Rectal smooth muscle tissue (tissue), 1 donor: ENCODE results near the gene MYO5C.

Experiments used
- H3K27ac ChIP-seq: one replicate; pipeline ENCODE4 v1.7.0; 2013; ENCODE audit warnings: low read depth, low read length, inconsistent platforms
- H3K27me3 ChIP-seq: one replicate; pipeline ENCODE4 v1.7.0; 2013; ENCODE audit warnings: low read length; ENCODE audit not compliant: control insufficient read depth, insufficient read depth
- H3K36me3 ChIP-seq: one replicate; pipeline ENCODE4 v1.7.0; 2013; ENCODE audit warnings: low read length; ENCODE audit not compliant: control insufficient read depth, insufficient read depth
- H3K4me1 ChIP-seq: one replicate; pipeline ENCODE4 v1.7.0; 2013; ENCODE audit warnings: low read length; ENCODE audit not compliant: control insufficient read depth, insufficient read depth
- H3K4me3 ChIP-seq: one replicate; pipeline ENCODE4 v1.7.0; 2013; ENCODE audit warnings: low read length
- H3K9ac ChIP-seq: one replicate; pipeline ENCODE4 v1.7.0; 2013; ENCODE audit warnings: low read length

MYO5C gene

GRCh38 chr15:52295421-52296001 lies at the start of gene MYO5C:
MYO5C (minus strand) TSS chr15:52295804; CDS start chr15:52295636, 168 bp downstream.
- peak within 1 kb of the TSS; percentile 40 for H3K4me3 ChIP-seq
- no peaks in the 10 kb centered on the region for H3K36me3 ChIP-seq
- no peak within 1 kb of the TSS for H3K9ac ChIP-seq
- no peaks in the 10 kb centered on the region for H3K4me1 ChIP-seq
- peaks cover 2% of the 10 kb centered on the region for H3K27me3 ChIP-seq
- H3K27ac ChIP-seq, result no peak within 1 kb of the TSS

- Histone ChIP-seq H3K27me3 (no peaks in the 10 kb centered on the region), H3K4me1 (no peaks in the 10 kb centered on the region), H3K36me3 (peaks cover 4% of the 10 kb centered on the region), H3K4me3 (no peak overlapping the region), H3K27ac (no peak overlapping the region), H3K9ac (no peak overlapping the region)
Observed at GRCh38 chr15:52344592-52344991, 49.0 kb upstream of the MYO5C start.

- Histone ChIP-seq H3K27ac (no peak overlapping the region), H3K27me3 (no peaks in the 10 kb centered on the region), H3K4me3 (no peak overlapping the region), H3K9ac (no peak overlapping the region), H3K36me3 (no peaks in the 10 kb centered on the region), H3K4me1 (no peaks in the 10 kb centered on the region)
Observed at GRCh38 chr15:52343831-52344230, 48.2 kb upstream of the MYO5C start.

- Histone ChIP-seq H3K4me3 (no peak overlapping the region), H3K4me1 (no peaks in the 10 kb centered on the region), H3K27me3 (no peaks in the 10 kb centered on the region), H3K27ac (no peak overlapping the region), H3K9ac (no peak overlapping the region), H3K36me3 (no peaks in the 10 kb centered on the region)
Observed at GRCh38 chr15:52340093-52340492, 44.5 kb upstream of the MYO5C start.

GRCh38 chr15:52338891-52339290 lies 43.3 kb upstream of the MYO5C start:
- Histone ChIP-seq H3K4me3 (no peak overlapping the region), H3K27me3 (no peaks in the 10 kb centered on the region), H3K9ac (no peak overlapping the region), H3K27ac (no peak overlapping the region), H3K36me3 (no peaks in the 10 kb centered on the region), H3K4me1 (no peaks in the 10 kb centered on the region)

GRCh38 chr15:52338058-52338457 lies 42.5 kb upstream of the MYO5C start:
- Histone ChIP-seq H3K4me3 (no peak overlapping the region), H3K27ac (no peak overlapping the region), H3K36me3 (no peaks in the 10 kb centered on the region), H3K27me3 (no peaks in the 10 kb centered on the region), H3K4me1 (no peaks in the 10 kb centered on the region), H3K9ac (no peak overlapping the region)

GRCh38 chr15:52337198-52337853 lies 41.7 kb upstream of the MYO5C start:
- no peaks in the 10 kb centered on the region for H3K4me1 ChIP-seq
- H3K4me3 ChIP-seq, result no peak overlapping the region
- H3K27ac ChIP-seq, result no peak overlapping the region
- no peaks in the 10 kb centered on the region for H3K27me3 ChIP-seq
- no peaks in the 10 kb centered on the region for H3K36me3 ChIP-seq
- no peak overlapping the region for H3K9ac ChIP-seq

- Histone ChIP-seq H3K27me3 (no peaks in the 10 kb centered on the region), H3K36me3 (no peaks in the 10 kb centered on the region), H3K4me3 (no peak overlapping the region), H3K27ac (no peak overlapping the region), H3K4me1 (no peaks in the 10 kb centered on the region), H3K9ac (no peak overlapping the region)
Observed at GRCh38 chr15:52336529-52336928, 40.9 kb upstream of the MYO5C start.

- H3K27me3 ChIP-seq, result no peaks in the 10 kb centered on the region
- H3K9ac ChIP-seq, result no peak overlapping the region
- no peak overlapping the region for H3K4me3 ChIP-seq
- no peak overlapping the region for H3K27ac ChIP-seq
- H3K36me3 ChIP-seq, result peaks cover under 1% of the 10 kb centered on the region
- H3K4me1 ChIP-seq, result no peaks in the 10 kb centered on the region
Observed at GRCh38 chr15:52334491-52335160, 39.0 kb upstream of the MYO5C start.

GRCh38 chr15:52331490-52332240 lies 36.1 kb upstream of the MYO5C start:
- H3K4me1 ChIP-seq, result no peaks in the 10 kb centered on the region
- H3K4me3 ChIP-seq, result no peak overlapping the region
- H3K9ac ChIP-seq, result no peak overlapping the region
- H3K36me3 ChIP-seq, result peaks cover 4% of the 10 kb centered on the region
- H3K27ac ChIP-seq, result no peak overlapping the region
- H3K27me3 ChIP-seq, result no peaks in the 10 kb centered on the region

GRCh38 chr15:52329987-52330386 lies 34.4 kb upstream of the MYO5C start:
- H3K27ac ChIP-seq, result no peak overlapping the region
- no peaks in the 10 kb centered on the region for H3K4me1 ChIP-seq
- no peaks in the 10 kb centered on the region for H3K27me3 ChIP-seq
- H3K9ac ChIP-seq, result no peak overlapping the region
- no peak overlapping the region for H3K4me3 ChIP-seq
- H3K36me3 ChIP-seq, result peaks cover 4% of the 10 kb centered on the region

GRCh38 chr15:52329150-52329549 lies 33.5 kb upstream of the MYO5C start:
- Histone ChIP-seq H3K4me1 (no peaks in the 10 kb centered on the region), H3K27ac (no peak overlapping the region), H3K36me3 (peaks cover 4% of the 10 kb centered on the region), H3K27me3 (no peaks in the 10 kb centered on the region), H3K9ac (no peak overlapping the region), H3K4me3 (no peak overlapping the region)
